SK-N-DZ (cell line): Measurements from ENCODE around the gene PRR15L.

Source experiments
- DNase-seq: peaks from one replicate; pipeline ENCODE4 v3.0.0-alpha.2; 2015; ENCODE audit warnings: low spot score

PRR15L gene

GRCh38 chr17:47961406-47961805, 3.7 kb upstream of the PRR15L start:
- DNase-seq, result no peak

DNA sequence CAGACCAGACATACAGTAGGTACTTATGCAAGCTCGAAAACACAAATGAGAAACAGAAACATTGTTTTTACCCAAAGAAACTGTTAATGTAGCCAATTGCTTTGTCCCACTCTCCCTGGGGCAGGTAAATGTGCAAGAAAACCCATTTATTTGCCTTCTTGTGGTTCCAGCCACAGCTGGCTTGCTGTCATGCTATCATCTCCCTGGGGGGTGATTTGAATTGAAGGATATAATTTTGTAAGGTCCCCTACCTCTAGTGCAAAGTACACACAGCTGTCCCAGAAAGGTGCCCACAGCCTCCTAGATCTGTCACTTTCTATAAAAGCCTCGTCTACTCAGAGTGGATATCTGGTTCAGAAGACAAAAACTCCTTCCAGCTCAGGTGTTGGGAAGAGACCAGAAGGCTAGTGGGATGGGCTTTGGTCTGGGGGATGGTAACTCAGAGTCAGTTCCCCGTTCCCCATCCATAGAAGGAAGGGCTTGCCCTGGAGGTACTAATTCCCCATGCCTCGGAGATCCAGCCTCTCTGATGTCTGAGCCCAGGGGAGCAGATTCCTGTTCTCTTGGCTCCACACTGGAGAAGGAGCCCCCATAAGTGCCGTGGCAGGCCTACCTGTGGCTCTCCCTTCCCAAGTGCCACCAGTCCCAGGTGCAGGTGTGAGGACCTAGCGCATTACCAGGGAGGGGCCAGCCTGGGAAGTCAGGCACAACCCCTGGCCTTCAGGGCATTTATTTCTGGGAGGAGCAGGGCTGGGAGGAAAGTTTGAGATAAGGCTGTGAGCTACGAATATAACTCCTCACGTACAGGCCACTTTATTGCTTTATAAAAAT, 2.4 kb upstream of the PRR15L start:
- DNase-seq, result no peak

DNA sequence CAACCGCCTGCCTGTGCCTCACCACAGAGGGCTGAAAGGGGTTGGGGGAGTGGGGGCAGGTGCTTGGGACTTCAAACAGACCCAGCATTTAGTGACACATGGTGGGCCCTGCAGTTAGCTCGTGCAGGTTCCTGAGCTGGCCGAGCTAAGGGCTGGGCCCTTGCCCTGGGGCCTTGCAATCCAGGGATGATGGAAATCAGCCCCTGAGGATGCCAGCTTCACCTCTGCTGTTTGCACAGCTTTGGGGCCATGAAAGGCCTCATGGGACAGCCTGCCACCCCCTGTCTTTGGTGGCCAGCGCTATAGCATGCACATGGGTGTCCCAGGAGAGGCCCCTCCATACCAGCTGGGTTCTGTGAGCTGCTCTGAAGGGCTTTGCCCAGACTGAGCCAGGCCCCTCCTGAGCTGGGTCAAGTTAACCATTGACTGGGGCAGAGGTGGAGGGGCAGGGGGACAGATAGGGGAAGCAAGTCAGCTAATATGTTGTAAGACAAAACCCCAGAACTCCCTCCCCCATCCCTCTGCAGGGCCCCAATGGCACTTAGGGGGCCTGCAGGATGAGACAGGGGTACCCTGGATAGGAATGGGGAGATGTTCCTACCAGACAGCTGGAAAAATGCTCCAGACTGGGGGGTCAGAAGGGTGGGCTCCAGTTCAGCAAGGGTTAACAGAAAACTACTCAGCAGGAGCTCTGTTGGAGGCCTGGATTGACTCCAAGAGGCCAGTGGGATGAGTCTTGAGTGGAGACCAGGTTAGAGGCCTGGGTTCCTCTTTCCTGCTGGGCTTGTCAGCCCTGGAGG, 692 bp downstream of the PRR15L start:
- DNase-seq, result no peak

- DNase-seq, result no peak
Measured at GRCh38 chr17:47955497-47956461, 1.9 kb downstream of the PRR15L start.

GRCh38 chr17:47953909-47954308, 3.8 kb downstream of the PRR15L start:
- DNase-seq, result no peak

- no peak for DNase-seq
Measured at GRCh38 chr17:47952171-47953021, 5.3 kb downstream of the PRR15L start.

DNA sequence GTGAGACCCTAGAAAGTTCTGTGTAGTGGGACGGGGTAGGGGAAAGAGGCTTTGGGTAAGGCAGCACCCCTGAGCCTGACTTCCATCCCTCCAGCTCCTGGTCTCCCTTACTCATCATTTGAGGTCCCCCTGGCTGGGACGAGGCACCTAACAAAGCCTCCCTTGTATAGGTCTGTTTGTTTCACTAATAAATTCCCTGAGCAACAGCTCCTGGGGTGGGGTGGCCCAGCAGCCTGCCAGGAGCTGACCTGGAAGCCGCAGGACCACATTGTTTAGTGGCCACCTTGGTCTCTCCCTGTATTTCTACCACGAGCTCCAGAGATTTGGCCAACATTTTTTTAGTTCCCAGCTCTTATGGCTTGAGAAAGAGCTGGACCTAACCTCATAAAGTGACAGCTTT, 7.2 kb downstream of the PRR15L start:
- DNase-seq, result no peak

- no peak for DNase-seq
Measured at GRCh38 chr17:47949946-47950345, 7.7 kb downstream of the PRR15L start.

DNA sequence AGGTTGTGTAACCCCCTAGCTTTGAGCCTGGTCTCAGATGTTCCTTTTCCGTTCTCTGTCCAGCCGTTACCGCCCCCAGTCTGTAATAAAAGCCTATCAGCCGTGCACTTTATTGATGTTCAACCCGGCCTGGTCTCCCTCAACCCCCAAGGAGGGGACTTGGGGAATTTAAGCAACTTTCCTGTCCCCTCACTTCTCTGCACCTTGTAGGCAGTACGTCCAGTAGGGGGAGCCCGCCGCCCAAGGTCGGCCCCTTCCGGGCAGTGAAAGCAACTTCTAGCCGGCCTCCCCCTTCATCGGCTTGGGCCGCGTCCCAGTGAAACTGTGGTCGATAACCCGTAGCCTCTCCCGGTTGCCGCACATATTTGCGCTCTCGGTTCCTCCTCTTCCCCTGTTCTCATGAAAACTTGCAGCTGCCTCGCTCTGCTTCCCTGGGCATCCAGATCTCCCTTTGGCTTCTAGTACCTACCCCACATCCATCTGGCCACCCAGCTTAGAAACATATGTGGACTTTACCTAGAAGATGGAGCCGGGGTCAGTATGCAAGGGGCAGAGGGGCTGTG, 8.4 kb downstream of the PRR15L start:
- peak; percentile 79 for DNase-seq

GRCh38 chr17:47948706-47949196, 8.9 kb downstream of the PRR15L start:
- no peak for DNase-seq

- DNase-seq, result peak; percentile 68
Measured at GRCh38 chr17:47946929-47947397, 10.7 kb downstream of the PRR15L start.

- no peak for DNase-seq
Measured at GRCh38 chr17:47946516-47946915, 11.2 kb downstream of the PRR15L start.

- DNase-seq, result no peak
Measured at GRCh38 chr17:47945529-47946508, 11.9 kb downstream of the PRR15L start.

GRCh38 chr17:47945080-47945479, 12.6 kb downstream of the PRR15L start:
- no peak for DNase-seq

DNA sequence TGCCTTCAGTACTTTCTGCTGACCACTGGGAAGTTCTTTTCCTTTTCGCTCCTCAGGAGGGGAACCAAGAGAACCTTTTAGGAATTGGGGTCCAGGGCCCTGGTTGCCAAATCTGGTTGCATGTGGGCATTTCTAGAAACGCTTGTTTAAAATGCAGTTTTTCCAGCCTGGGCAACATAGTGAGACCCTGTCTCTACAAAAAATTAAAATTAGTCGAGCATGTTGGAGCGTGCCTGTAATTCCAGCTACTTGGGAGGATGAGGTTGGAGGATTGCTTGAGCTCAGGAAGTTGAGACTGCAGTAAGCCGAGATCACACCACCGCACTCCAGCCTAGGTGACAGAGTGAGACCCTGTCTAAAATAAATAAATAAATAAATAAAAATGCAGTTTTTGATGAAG, 15.1 kb downstream of the PRR15L start:
- DNase-seq, result no peak

- DNase-seq, result no peak
Measured at GRCh38 chr17:47942096-47942510, 15.6 kb downstream of the PRR15L start.

- peak; percentile 99 for DNase-seq
Measured at GRCh38 chr17:47941246-47942095, 16.2 kb downstream of the PRR15L start, which contains the start of gene PNPO. Gene PNPO (plus strand): TSS chr17:47941571. CDS start chr17:47941676, 105 bp downstream.

- DNase-seq, result no peak
Measured at GRCh38 chr17:47937941-47938340, 19.7 kb downstream of the PRR15L start.
